Muscle layer of duodenum (tissue), 2 donors: ENCODE data around the gene PRR23A.
A peak's percentile ranks its signal among the peaks of the same experiment; 100 is the strongest.
"Not testable (repeated sequence)": the region's sequence is repeated elsewhere in the genome, so short reads cannot be mapped to it uniquely, and the experiment has no call there.

Source experiments
- H3K27ac ChIP-seq: one replicate; pipeline ENCODE4 v1.7.0; 2013; ENCODE audit warnings: mild to moderate bottlenecking, low read length
- H3K27me3 ChIP-seq: one replicate; pipeline ENCODE4 v1.7.0; 2013; ENCODE audit warnings: low read depth, mild to moderate bottlenecking, control low read depth, low read length
- H3K36me3 ChIP-seq, 2 donors: one replicate each; pipeline ENCODE4 v1.7.0; 2013; ENCODE audit warnings: low read length in 2 of 2, control low read depth in 1 of 2, mild to moderate bottlenecking in 1 of 2; ENCODE audit not compliant: insufficient read depth in 2 of 2, control insufficient read depth in 1 of 2
- H3K4me1 ChIP-seq, 2 donors: one replicate each; pipeline ENCODE4 v1.7.0; 2013; ENCODE audit warnings: low read length in 2 of 2, mild to moderate bottlenecking in 2 of 2, control low read depth in 1 of 2, moderate library complexity in 1 of 2; ENCODE audit not compliant: insufficient read depth in 2 of 2, control insufficient read depth in 1 of 2
- H3K4me3 ChIP-seq, 2 donors: one replicate each; pipeline ENCODE4 v1.7.0; 2013; ENCODE audit warnings: low read length in 2 of 2, low read depth in 1 of 2, mild to moderate bottlenecking in 1 of 2
- H3K9me3 ChIP-seq, 2 donors: one replicate each; pipeline ENCODE4 v1.7.0; 2013; ENCODE audit warnings: low read length in 2 of 2, control low read depth in 1 of 2, mild to moderate bottlenecking in 1 of 2; ENCODE audit not compliant: control insufficient read depth in 1 of 2
- donor health status: healthy.

Gene PRR23A

GRCh38 chr3:139006051-139006716, at the start of gene PRR23A:
TSS of gene PRR23A (minus strand) at chr3:139006268. CDS start at chr3:139006268, 0 bp downstream.
- Histone ChIP-seq H3K27ac (no peak within 1 kb of the TSS), H3K4me1 (no peaks in the 10 kb centered on the region), H3K27me3 (no peaks in the 10 kb centered on the region), H3K36me3 (no peaks in the 10 kb centered on the region), H3K4me3 (peak within 1 kb of the TSS in 1 of 2 donors; percentile 28), H3K9me3 (peaks cover 0 to 24% of the 10 kb centered on the region in 2 donors)

- no peaks in the 10 kb centered on the region for H3K4me1 ChIP-seq
- no peaks in the 10 kb centered on the region for H3K27me3 ChIP-seq
- H3K36me3 ChIP-seq = no peaks in the 10 kb centered on the region
- no peak overlapping the region for H3K27ac ChIP-seq
- peaks cover 12 to 25% of the 10 kb centered on the region in 2 donors for H3K9me3 ChIP-seq
- H3K4me3 ChIP-seq = no peak overlapping the region
Observed at GRCh38 chr3:139052802-139053600, 46.9 kb upstream of the PRR23A start.

GRCh38 chr3:139044366-139045210, 38.5 kb upstream of the PRR23A start, which contains the start of gene PRR23C:
TSS of gene PRR23C (minus strand) at chr3:139044892. CDS start at chr3:139044620, 272 bp downstream.
- H3K9me3 ChIP-seq = peaks cover 0 to 24% of the 10 kb centered on the region in 2 donors
- no peak within 1 kb of the TSS for H3K4me3 ChIP-seq
- no peak within 1 kb of the TSS for H3K27ac ChIP-seq
- no peaks in the 10 kb centered on the region for H3K4me1 ChIP-seq
- H3K27me3 ChIP-seq = no peaks in the 10 kb centered on the region
- H3K36me3 ChIP-seq = no peaks in the 10 kb centered on the region

GRCh38 chr3:139043554-139044365, 37.7 kb upstream of the PRR23A start:
- Histone ChIP-seq H3K4me3 (no peak overlapping the region), H3K27ac (no peak overlapping the region), H3K4me1 (no peaks in the 10 kb centered on the region)

GRCh38 chr3:139037478-139037877, 31.4 kb upstream of the PRR23A start:
- Histone ChIP-seq H3K9me3 (no peaks in the 10 kb centered on the region), H3K36me3 (no peaks in the 10 kb centered on the region), H3K27me3 (no peaks in the 10 kb centered on the region), H3K27ac (no peak overlapping the region), H3K4me3 (no peak overlapping the region), H3K4me1 (no peaks in the 10 kb centered on the region)

More at GRCh38 chr3:139043554-139044365, 37.7 kb upstream of the PRR23A start:
- H3K9me3 ChIP-seq = peaks cover 0 to 19% of the 10 kb centered on the region in 2 donors
- no peaks in the 10 kb centered on the region for H3K36me3 ChIP-seq
- H3K27me3 ChIP-seq = no peaks in the 10 kb centered on the region

GRCh38 chr3:139032326-139033002, 26.4 kb upstream of the PRR23A start:
- Histone ChIP-seq H3K36me3 (no peaks in the 10 kb centered on the region), H3K4me3 (no peak overlapping the region), H3K9me3 (peaks cover 0 to 13% of the 10 kb centered on the region in 2 donors), H3K4me1 (no peaks in the 10 kb centered on the region), H3K27ac (no peak overlapping the region), H3K27me3 (no peaks in the 10 kb centered on the region)

GRCh38 chr3:139030576-139030975, 24.5 kb upstream of the PRR23A start:
- peaks cover 0 to 13% of the 10 kb centered on the region in 2 donors for H3K9me3 ChIP-seq
- not testable (repeated sequence) for H3K36me3 ChIP-seq, H3K4me3 ChIP-seq, H3K4me1 ChIP-seq, H3K27me3 ChIP-seq, H3K27ac ChIP-seq

GRCh38 chr3:139024968-139025367, 18.9 kb upstream of the PRR23A start:
- Histone ChIP-seq H3K4me1 (no peaks in the 10 kb centered on the region), H3K36me3 (no peaks in the 10 kb centered on the region), H3K4me3 (no peak overlapping the region), H3K9me3 (peaks cover 0 to 12% of the 10 kb centered on the region in 2 donors), H3K27me3 (no peaks in the 10 kb centered on the region), H3K27ac (no peak overlapping the region)

GRCh38 chr3:139020868-139021234, 14.8 kb upstream of the PRR23A start, which contains the start of gene PRR23B:
TSS of gene PRR23B (minus strand) at chr3:139020926. CDS start at chr3:139020661, 265 bp downstream.
- Histone ChIP-seq H3K27me3 (no peaks in the 10 kb centered on the region), H3K27ac (no peak within 1 kb of the TSS), H3K36me3 (no peaks in the 10 kb centered on the region), H3K4me3 (peak within 1 kb of the TSS in 1 of 2 donors; percentile 24), H3K9me3 (peaks cover 0 to 16% of the 10 kb centered on the region in 2 donors), H3K4me1 (no peaks in the 10 kb centered on the region)
